H9 (cell line): Measurements from ENCODE around the gene RRAS. TPM values are rescaled to one million over a fixed set of nuclear protein-coding genes. Genes with fewer than 3 reads are reported as not detected.

ENCODE experiments used
- DNase-seq: peaks from one replicate; pipeline ENCODE4 v3.0.0-alpha.2; 2017
- H2AFZ ChIP-seq: one replicate; pipeline ENCODE4 v1.6.1; 2013; ENCODE audit warnings: mild to moderate bottlenecking, low read length, control low read depth, moderate library complexity
- H2AK5ac ChIP-seq: 2 replicates; pipeline ENCODE4 v1.6.1; 2013; ENCODE audit warnings: low read length, control low read depth, mixed read lengths; ENCODE audit not compliant: insufficient read length
- H2BK120ac ChIP-seq: one replicate; pipeline ENCODE4 v1.6.1; 2013; ENCODE audit warnings: low read depth, mild to moderate bottlenecking, low read length, control low read depth, inconsistent platforms; ENCODE audit not compliant: poor library complexity, severe bottlenecking
- H2BK12ac ChIP-seq: 2 replicates; pipeline ENCODE4 v1.6.1; 2013; ENCODE audit warnings: low read length, control low read depth, mixed read lengths, low read depth; ENCODE audit not compliant: insufficient read length
- H2BK15ac ChIP-seq: 2 replicates; pipeline ENCODE4 v1.6.1; 2013; ENCODE audit warnings: low read depth, low read length, control low read depth
- H2BK20ac ChIP-seq: one replicate; pipeline ENCODE4 v1.6.1; 2013; ENCODE audit warnings: low read depth, mild to moderate bottlenecking, low read length, control low read depth, inconsistent platforms; ENCODE audit not compliant: poor library complexity, severe bottlenecking
- H2BK5ac ChIP-seq: 2 replicates; pipeline ENCODE4 v1.6.1; 2013; ENCODE audit warnings: low read length, control low read depth, mixed read lengths; ENCODE audit not compliant: insufficient read length
- H3K14ac ChIP-seq: 2 replicates; pipeline ENCODE4 v1.6.1; 2013; ENCODE audit warnings: low read length, control low read depth; ENCODE audit not compliant: insufficient read depth
- H3K18ac ChIP-seq: 2 replicates; pipeline ENCODE4 v1.6.1; 2013; ENCODE audit warnings: low read depth, mild to moderate bottlenecking, mixed read lengths, low read length, control low read depth; ENCODE audit not compliant: insufficient read length
- H3K23ac ChIP-seq: 2 replicates; pipeline ENCODE4 v1.6.1; 2013; ENCODE audit warnings: low read length, control low read depth, mixed read lengths, low read depth; ENCODE audit not compliant: insufficient read length
- H3K23me2 ChIP-seq: 2 replicates; pipeline ENCODE4 v1.6.1; 2013; ENCODE audit warnings: low read depth, mild to moderate bottlenecking, mixed read lengths, low read length, control low read depth; ENCODE audit not compliant: insufficient read length, poor library complexity, severe bottlenecking
- H3K27ac ChIP-seq: 2 replicates; pipeline ENCODE4 v1.5.1; 2013; ENCODE audit warnings: low read length, control low read depth, mixed read lengths, low read depth; ENCODE audit not compliant: insufficient read length
- H3K27me3 ChIP-seq: 2 replicates; pipeline ENCODE4 v1.6.1; 2013; ENCODE audit warnings: low read length, control low read depth, inconsistent platforms; ENCODE audit not compliant: insufficient read depth
- H3K4ac ChIP-seq: 2 replicates; pipeline ENCODE4 v1.6.1; 2013; ENCODE audit warnings: low read depth, mild to moderate bottlenecking, control low read depth, inconsistent platforms, low read length, moderate library complexity
- H3K4me1 ChIP-seq: 2 replicates; pipeline ENCODE4 v1.6.1; 2013; ENCODE audit warnings: low read length, control low read depth, inconsistent platforms; ENCODE audit not compliant: insufficient read depth
- H3K4me2 ChIP-seq: 2 replicates; pipeline ENCODE4 v1.6.1; 2013; ENCODE audit warnings: low read length, control low read depth, mixed read lengths; ENCODE audit not compliant: insufficient read length, insufficient read depth
- H3K56ac ChIP-seq: 2 replicates; pipeline ENCODE4 v1.6.1; 2013; ENCODE audit warnings: low read depth, mild to moderate bottlenecking, mixed read lengths, low read length, control low read depth; ENCODE audit not compliant: insufficient read length
- H3K79me1 ChIP-seq: 2 replicates; pipeline ENCODE4 v1.6.1; 2013; ENCODE audit warnings: low read depth, mild to moderate bottlenecking, moderate library complexity, low read length, control low read depth, inconsistent platforms; ENCODE audit not compliant: insufficient read depth, poor library complexity, severe bottlenecking
- H3K79me2 ChIP-seq: 2 replicates; pipeline ENCODE4 v1.6.1; 2013; ENCODE audit warnings: low read length, control low read depth, inconsistent platforms; ENCODE audit not compliant: insufficient read depth
- H3K9ac ChIP-seq: 2 replicates; pipeline ENCODE4 v1.6.1; 2013; ENCODE audit warnings: low read length, control low read depth, mixed read lengths; ENCODE audit not compliant: insufficient read length; ENCODE audit errors: extremely low read depth
- H3K9me3 ChIP-seq: one replicate; pipeline ENCODE4 v1.6.1; 2013; ENCODE audit warnings: low read depth, low read length, inconsistent platforms; ENCODE audit not compliant: control insufficient read depth
- H3T11ph ChIP-seq: one replicate; pipeline ENCODE4 v1.6.1; 2013; ENCODE audit warnings: mild to moderate bottlenecking, low read length, control low read depth, inconsistent platforms
- H4K20me1 ChIP-seq: one replicate; pipeline ENCODE4 v1.6.1; 2013; ENCODE audit not compliant: control insufficient read depth, insufficient read length, insufficient read depth
- H4K5ac ChIP-seq: 2 replicates; pipeline ENCODE4 v1.6.1; 2013; ENCODE audit warnings: low read depth, mild to moderate bottlenecking, mixed read lengths, low read length, control low read depth; ENCODE audit not compliant: insufficient read length
- H4K8ac ChIP-seq: replicated peaks from 2 replicates; pipeline ENCODE4 v1.6.1; 2013; ENCODE audit warnings: low read length, control low read depth, mixed read lengths, low read depth; ENCODE audit not compliant: insufficient read length
- H4K91ac ChIP-seq: 2 replicates; pipeline ENCODE4 v1.6.1; 2013; ENCODE audit warnings: low read depth, mild to moderate bottlenecking, moderate library complexity, mixed read lengths, low read length, control low read depth; ENCODE audit not compliant: insufficient read length
- H3K27ac Mint-ChIP-seq, 3 experiments: 2 replicates in 2 of 3; 3 replicates in 1 of 3; pipeline ENCODE4 v1.8.0; 2020 to 2021; ENCODE audit warnings: mixed read lengths in 3 of 3, mild to moderate bottlenecking in 1 of 3, moderate library complexity in 1 of 3
- H3K27me3 Mint-ChIP-seq: 2 replicates; pipeline ENCODE4 v1.8.0; 2021; ENCODE audit warnings: low read depth, mild to moderate bottlenecking, moderate library complexity, mixed read lengths
- H3K36me3 Mint-ChIP-seq, 3 experiments: 2 replicates in 2 of 3; 3 replicates in 1 of 3; pipeline ENCODE4 v1.8.0; 2020 to 2021; ENCODE audit warnings: low read depth in 3 of 3, mixed read lengths in 3 of 3; ENCODE audit not compliant: insufficient read depth in 1 of 3
- H3K4me1 Mint-ChIP-seq, 2 experiments: 2 replicates each; pipeline ENCODE4 v1.8.0; 2020; ENCODE audit warnings: mixed read lengths in 2 of 2
- H3K4me3 Mint-ChIP-seq, 2 experiments: 2 replicates in 1 of 2; 3 replicates in 1 of 2; pipeline ENCODE4 v1.8.0; 2020 to 2021; ENCODE audit warnings: mild to moderate bottlenecking in 2 of 2, mixed read lengths in 2 of 2, moderate library complexity in 1 of 2
- H3K9me3 Mint-ChIP-seq, 2 experiments: 2 replicates in 1 of 2; 3 replicates in 1 of 2; pipeline ENCODE4 v1.8.0; 2020; ENCODE audit warnings: mild to moderate bottlenecking in 2 of 2, mixed read lengths in 2 of 2, moderate library complexity in 1 of 2
- WGBS: extraction: QIAGEN DNeasy Blood & Tissue Kit; methylation state at CpG from one replicate; pipeline ENCODE4 v1.1.7; 2013; ENCODE audit warnings: missing lambda C conversion rate, low lambda C conversion rate, mixed read lengths; ENCODE audit not compliant: insufficient read length; ENCODE audit errors: extremely low coverage; 5-methylcytosine and 5-hydroxymethylcytosine counted together
- total RNA-seq: library from RNA; stranded (reverse); gene quantifications from 2 replicates; pipeline ENCODE4 v1.2.1, GENCODE V29; 2021
- TF ChIP-seq, protein P1 (sequence below): fragments of 200-600 bp; sonication (generic); conservative IDR thresholded peaks from 3 replicates; pipeline ENCODE4 v1.8.0; 2021; ENCODE audit warnings: antibody characterized with exemption, mild to moderate bottlenecking

The RRAS gene
- total RNA-seq, 1 experiment from 2014 or later = 9.9 TPM

DNA sequence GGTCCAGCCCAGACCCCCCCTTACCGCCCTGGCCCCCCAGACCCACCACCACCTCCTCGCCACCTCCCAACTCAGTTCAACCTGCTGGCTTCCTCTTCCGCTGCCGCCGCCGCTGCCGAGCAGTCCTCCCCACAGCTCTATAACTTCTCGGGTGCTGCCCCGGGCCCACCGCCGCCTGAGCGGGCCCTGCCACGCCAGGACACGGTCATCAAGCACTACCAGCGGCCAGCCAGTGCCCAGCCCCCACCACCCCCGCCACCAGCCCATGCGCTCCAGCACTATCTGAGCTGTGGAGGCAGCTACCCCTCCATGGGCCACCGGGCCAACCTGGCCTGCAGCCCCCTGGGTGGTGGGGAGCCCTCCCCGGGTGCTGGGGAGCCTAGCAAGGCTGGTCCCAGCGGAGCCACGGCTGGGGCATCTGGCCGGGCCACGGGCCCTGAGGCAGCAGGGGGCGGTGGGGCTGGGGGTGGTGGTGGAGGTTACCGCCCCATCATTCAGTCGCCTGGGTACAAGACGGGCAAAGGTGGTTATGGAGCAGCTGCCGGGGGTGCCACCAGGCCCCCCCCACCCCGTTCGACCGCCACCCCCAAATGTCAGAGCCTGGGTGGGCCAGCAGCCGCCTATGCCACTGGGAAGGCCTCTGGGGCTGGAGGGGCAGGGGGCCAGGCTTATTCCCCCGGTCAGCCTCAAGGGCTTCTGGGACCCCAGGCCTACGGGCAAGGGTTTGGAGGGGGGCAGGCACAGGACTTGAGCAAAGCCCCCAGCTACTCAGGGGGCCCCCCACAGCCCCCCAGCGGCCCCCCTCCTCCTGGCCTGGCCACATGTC lies 44.7 kb downstream of the RRAS start:
- H4K5ac ChIP-seq = no peak overlapping the region
- H3K56ac ChIP-seq = no peak overlapping the region
- no peak overlapping the region for H4K91ac ChIP-seq
- no peak overlapping the region for H2BK20ac ChIP-seq
- no peak overlapping the region for H2BK15ac ChIP-seq
- H3K4me2 ChIP-seq = no peak overlapping the region
- H3K9me3 ChIP-seq = no peaks in the 10 kb centered on the region
- Mint-ChIP-seq H3K4me3 (no peak overlapping the region), H3K27ac (no peak overlapping the region), H3K27me3 (no peaks in the 10 kb centered on the region), H3K9me3 (no peaks in the 10 kb centered on the region; a peak in 2 of 5 replicates), H3K4me1 (peaks cover 8 to 18% of the 10 kb centered on the region in 2 experiments), H3K36me3 (peaks cover 26 to 48% (median 42%) of the 10 kb centered on the region in 3 experiments)
- H3T11ph ChIP-seq = no peak overlapping the region
- no peak for DNase-seq
- H2BK120ac ChIP-seq = no peak overlapping the region
- no peak overlapping the region for H2BK5ac ChIP-seq
- no peaks in the 10 kb centered on the region for H3K4me1 ChIP-seq
- H3K9ac ChIP-seq = no peak overlapping the region
- no peaks in the 10 kb centered on the region for H4K20me1 ChIP-seq
- H3K14ac ChIP-seq = no peak overlapping the region
- H3K23ac ChIP-seq = no peak overlapping the region
- peaks cover 5% of the 10 kb centered on the region; the same call in 1 of the 2 replicates for H3K79me2 ChIP-seq
- no peak overlapping the region for H2AK5ac ChIP-seq
- H3K18ac ChIP-seq = no peak overlapping the region
- H3K79me1 ChIP-seq = peaks cover 11% of the 10 kb centered on the region
- H3K4ac ChIP-seq = no peak overlapping the region
- H3K27me3 ChIP-seq = no peaks in the 10 kb centered on the region
- H2AFZ ChIP-seq = no peak overlapping the region
- H2BK12ac ChIP-seq = no peak overlapping the region
- H4K8ac ChIP-seq = no peak overlapping the region
- H3K23me2 ChIP-seq = peaks cover 12% of the 10 kb centered on the region
- TF ChIP-seq, protein P1, sequence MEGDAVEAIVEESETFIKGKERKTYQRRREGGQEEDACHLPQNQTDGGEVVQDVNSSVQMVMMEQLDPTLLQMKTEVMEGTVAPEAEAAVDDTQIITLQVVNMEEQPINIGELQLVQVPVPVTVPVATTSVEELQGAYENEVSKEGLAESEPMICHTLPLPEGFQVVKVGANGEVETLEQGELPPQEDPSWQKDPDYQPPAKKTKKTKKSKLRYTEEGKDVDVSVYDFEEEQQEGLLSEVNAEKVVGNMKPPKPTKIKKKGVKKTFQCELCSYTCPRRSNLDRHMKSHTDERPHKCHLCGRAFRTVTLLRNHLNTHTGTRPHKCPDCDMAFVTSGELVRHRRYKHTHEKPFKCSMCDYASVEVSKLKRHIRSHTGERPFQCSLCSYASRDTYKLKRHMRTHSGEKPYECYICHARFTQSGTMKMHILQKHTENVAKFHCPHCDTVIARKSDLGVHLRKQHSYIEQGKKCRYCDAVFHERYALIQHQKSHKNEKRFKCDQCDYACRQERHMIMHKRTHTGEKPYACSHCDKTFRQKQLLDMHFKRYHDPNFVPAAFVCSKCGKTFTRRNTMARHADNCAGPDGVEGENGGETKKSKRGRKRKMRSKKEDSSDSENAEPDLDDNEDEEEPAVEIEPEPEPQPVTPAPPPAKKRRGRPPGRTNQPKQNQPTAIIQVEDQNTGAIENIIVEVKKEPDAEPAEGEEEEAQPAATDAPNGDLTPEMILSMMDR = no peak
- no CpG with 5 or more reads among the region's 35 CpGs for WGBS
- H3K27ac ChIP-seq = no peak overlapping the region
